Measurements from ENCODE around the gene WDR1.

DNA sequence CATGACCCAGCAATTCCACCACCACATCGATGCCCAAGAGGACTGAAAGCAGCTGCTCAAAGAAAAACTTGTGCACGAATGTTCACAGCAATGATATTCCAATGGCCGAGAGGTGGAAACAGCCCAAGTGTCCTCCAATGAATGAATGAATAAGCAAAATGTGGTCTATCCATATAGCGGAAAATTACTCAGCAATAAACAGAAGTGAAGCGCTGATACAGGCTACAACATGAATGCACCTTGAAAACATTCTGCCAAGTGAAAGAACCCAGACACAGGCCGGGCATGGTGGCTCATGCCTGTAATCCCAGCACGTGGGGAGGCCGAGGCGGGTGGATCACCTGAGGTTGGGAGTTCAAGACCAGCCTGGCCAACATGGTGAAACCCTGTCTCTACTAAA lies 90.1 kb downstream of the WDR1 start:
- TF ChIP-seq JUN (IDR thresholded peaks at IDR 0.05; ENCODE audit: borderline replicate concordance, insufficient read depth, insufficient read length, low read depth) (no peak), POLR2AphosphoS5 (IDR thresholded peaks at IDR 0.05; ENCODE audit: insufficient read depth, low read depth, low read length) (no peak), EZH2 (IDR thresholded peaks at IDR 0.05; ENCODE audit: borderline replicate concordance, low read depth, low read length, severe bottlenecking) (no peak), POLR2A (IDR thresholded peaks at IDR 0.05; ENCODE audit: low read depth, low read length) (no peak), MYC (IDR thresholded peaks at IDR 0.05; ENCODE audit: low read depth, low read length) (no peak)
- TF ChIP-seq, protein P1, sequence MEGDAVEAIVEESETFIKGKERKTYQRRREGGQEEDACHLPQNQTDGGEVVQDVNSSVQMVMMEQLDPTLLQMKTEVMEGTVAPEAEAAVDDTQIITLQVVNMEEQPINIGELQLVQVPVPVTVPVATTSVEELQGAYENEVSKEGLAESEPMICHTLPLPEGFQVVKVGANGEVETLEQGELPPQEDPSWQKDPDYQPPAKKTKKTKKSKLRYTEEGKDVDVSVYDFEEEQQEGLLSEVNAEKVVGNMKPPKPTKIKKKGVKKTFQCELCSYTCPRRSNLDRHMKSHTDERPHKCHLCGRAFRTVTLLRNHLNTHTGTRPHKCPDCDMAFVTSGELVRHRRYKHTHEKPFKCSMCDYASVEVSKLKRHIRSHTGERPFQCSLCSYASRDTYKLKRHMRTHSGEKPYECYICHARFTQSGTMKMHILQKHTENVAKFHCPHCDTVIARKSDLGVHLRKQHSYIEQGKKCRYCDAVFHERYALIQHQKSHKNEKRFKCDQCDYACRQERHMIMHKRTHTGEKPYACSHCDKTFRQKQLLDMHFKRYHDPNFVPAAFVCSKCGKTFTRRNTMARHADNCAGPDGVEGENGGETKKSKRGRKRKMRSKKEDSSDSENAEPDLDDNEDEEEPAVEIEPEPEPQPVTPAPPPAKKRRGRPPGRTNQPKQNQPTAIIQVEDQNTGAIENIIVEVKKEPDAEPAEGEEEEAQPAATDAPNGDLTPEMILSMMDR (IDR thresholded peaks at IDR 0.05; ENCODE audit: extremely low read depth in 1 of 2, insufficient read depth in 1 of 2, low read depth in 1 of 2, low read length in 2 of 2): no peak
